Colonic mucosa (tissue), 4 donors: ENCODE data around the gene HSD17B8. TPM values are rescaled to one million over a fixed set of nuclear protein-coding genes. Genes with fewer than 3 reads are reported as not detected.
"Not testable (repeated sequence)": the region's sequence is repeated elsewhere in the genome, so short reads cannot be mapped to it uniquely, and the experiment has no call there.

Experiments used
- DNase-seq: peaks from one replicate; pipeline ENCODE4 v3.0.0-alpha.2; 2020
- H3K27ac ChIP-seq: fragments of 200-600 bp; one replicate; pipeline ENCODE4 v1.8.0; 2021
- H3K27me3 ChIP-seq: fragments of 200-600 bp; one replicate; pipeline ENCODE4 v1.8.0; 2021
- H3K36me3 ChIP-seq: fragments of 200-600 bp; one replicate; pipeline ENCODE4 v1.8.0; 2021
- H3K4me1 ChIP-seq: fragments of 200-600 bp; one replicate; pipeline ENCODE4 v1.8.0; 2021; ENCODE audit warnings: mild to moderate bottlenecking
- H3K4me3 ChIP-seq: fragments of 200-600 bp; one replicate; pipeline ENCODE4 v1.8.0; 2021
- H3K9ac ChIP-seq, 2 donors: one replicate each; pipeline ENCODE4 v1.7.0; 2013; ENCODE audit warnings: control low read depth in 2 of 2, low read depth in 2 of 2, low read length in 2 of 2
- H3K9me3 ChIP-seq: fragments of 200-600 bp; one replicate; pipeline ENCODE4 v1.8.0; 2021
- intact Hi-C: fragments of 100-400 bp; cut with DNase I; formaldehyde crosslinking; loops from one replicate; pipeline ENCODE4 v1.14.1; 2022
- total RNA-seq, 2 donors: library from RNA; stranded (reverse); fragmentation: NEBNext Ultra II Directional in 1 of 2; extraction: Animal tissue kit (Norgen Biotek cat#: 25700) in 1 of 2; gene quantifications; one replicate each; pipeline ENCODE4 v1.2.1, GENCODE V29; 2021
- TF ChIP-seq, protein P1 (sequence below): fragments of 200-600 bp; IDR thresholded peaks from one replicate; pipeline ENCODE4 v1.8.0; 2022; ENCODE audit warnings: antibody characterized with exemption, mild to moderate bottlenecking
- donor health status: healthy.
- donor health status: DM: no; HTN: no; CAD: no.
- donor health status: DM: no; HTN: no; CAD: no.

Gene HSD17B8
- total RNA-seq, 2 donors from 2014 or later, result 13.0 to 23.7 TPM

DNA sequence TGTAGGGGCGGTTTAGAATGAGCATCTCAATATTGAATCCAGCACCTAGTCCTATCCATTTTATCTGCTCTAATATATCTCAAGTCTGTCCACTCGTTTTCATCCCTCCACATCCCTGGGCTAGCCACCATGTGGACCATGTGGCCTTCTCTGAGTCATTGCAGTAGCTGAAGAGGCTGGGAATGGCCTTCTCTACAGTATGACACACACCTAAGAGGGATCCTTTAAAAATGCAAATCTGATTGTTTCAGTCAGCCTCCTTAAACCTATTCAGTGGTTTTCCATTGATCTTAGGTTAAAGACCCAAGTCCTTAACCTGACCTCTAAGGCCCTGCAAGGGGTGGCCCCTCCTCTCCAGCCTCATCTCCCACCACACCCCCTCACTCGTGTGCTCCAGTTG, 13.2 kb downstream of the HSD17B8 start:
- Histone ChIP-seq H3K4me3 (no peak overlapping the region), H3K4me1 (no peaks in the 10 kb centered on the region), H3K9me3 (no peaks in the 10 kb centered on the region), H3K36me3 (no peaks in the 10 kb centered on the region), H3K27me3 (no peaks in the 10 kb centered on the region), H3K9ac (no peak overlapping the region), H3K27ac (no peak overlapping the region)
- TF ChIP-seq, protein P1, sequence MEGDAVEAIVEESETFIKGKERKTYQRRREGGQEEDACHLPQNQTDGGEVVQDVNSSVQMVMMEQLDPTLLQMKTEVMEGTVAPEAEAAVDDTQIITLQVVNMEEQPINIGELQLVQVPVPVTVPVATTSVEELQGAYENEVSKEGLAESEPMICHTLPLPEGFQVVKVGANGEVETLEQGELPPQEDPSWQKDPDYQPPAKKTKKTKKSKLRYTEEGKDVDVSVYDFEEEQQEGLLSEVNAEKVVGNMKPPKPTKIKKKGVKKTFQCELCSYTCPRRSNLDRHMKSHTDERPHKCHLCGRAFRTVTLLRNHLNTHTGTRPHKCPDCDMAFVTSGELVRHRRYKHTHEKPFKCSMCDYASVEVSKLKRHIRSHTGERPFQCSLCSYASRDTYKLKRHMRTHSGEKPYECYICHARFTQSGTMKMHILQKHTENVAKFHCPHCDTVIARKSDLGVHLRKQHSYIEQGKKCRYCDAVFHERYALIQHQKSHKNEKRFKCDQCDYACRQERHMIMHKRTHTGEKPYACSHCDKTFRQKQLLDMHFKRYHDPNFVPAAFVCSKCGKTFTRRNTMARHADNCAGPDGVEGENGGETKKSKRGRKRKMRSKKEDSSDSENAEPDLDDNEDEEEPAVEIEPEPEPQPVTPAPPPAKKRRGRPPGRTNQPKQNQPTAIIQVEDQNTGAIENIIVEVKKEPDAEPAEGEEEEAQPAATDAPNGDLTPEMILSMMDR, result no peak
- DNase-seq, result no peak
- intact Hi-C loops, result no loop called here

DNA sequence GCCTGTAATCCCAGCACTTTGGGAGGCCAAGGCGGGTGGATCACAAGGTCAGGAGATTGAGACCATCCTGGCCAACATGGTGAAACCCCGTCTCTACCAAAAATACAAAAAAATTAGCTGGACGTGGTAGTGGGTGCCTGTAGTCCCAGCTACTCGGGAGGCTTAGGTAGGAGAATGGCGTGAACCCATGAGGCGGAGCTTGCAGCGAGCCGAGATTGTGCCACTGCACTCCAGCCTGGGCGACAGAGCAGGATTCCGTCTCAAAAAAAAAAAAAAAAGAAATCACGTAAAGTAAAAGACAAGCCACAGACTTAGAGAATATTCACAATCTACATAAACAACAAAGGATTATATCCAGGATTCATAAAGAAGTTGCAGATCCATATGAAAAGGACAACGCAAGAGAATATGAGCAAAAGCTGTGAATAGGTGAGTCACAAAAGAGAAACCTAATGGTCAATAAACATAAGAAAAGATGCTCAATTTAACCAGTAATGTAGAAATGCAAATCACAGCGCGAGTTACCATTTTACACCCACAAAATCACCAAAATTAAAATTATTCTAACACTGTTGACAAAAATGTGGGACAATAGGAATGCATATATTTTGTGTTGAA, 22.2 kb downstream of the HSD17B8 start:
- H3K4me1 ChIP-seq, H3K27me3 ChIP-seq, H3K27ac ChIP-seq, H3K4me3 ChIP-seq, H3K36me3 ChIP-seq, H3K9ac ChIP-seq, intact Hi-C loops, DNase-seq, H3K9me3 ChIP-seq: not testable (repeated sequence)

DNA sequence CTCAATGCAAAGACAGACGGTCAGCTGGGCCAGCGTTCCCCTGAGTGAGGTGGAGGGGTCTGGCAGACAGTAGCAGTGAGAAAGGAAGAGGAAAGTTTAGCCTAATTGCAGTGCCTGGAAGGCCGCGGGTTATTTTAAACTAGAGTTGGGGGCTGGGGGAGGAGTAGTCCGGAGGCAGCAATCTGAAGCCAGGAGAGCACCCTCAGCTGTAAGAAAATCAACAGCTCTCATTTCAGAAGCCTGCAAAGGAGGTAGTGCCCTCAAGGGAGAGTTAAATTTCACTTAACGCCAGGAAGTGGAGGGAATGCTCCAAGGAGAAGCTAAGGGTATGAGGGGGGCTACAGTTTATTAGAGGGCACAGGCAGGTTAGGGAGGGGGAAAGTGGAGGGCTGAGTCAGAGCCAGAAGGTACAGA, 30.8 kb downstream of the HSD17B8 start:
- Histone ChIP-seq H3K9me3 (no peaks in the 10 kb centered on the region), H3K9ac (no peak overlapping the region), H3K27me3 (no peaks in the 10 kb centered on the region), H3K4me3 (no peak overlapping the region), H3K36me3 (no peaks in the 10 kb centered on the region), H3K27ac (no peak overlapping the region), H3K4me1 (no peaks in the 10 kb centered on the region)
- intact Hi-C loops, result no loop called here
- TF ChIP-seq, protein P1, result no peak
- no peak for DNase-seq

DNA sequence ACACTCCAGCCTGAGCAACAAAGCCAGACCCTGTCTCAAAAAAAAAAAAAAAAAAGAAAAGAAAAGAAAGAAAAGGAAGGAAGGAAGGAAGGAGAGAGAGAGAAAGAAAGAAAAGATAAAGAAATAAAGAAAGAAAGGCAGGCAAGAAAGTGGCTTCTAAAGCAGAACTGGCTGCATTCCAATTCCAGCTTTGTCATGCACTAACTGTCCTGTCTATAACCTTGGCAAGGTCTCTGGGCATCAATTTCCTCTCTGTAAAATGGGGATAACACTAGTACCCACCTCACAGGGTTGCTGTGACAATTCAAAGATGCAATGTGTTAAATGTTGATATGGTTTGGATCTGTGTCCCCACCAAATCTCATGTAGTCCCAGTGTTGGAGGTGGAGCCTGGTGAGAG, 31.9 kb downstream of the HSD17B8 start:
- intact Hi-C loops, result no loop called here
- no peak for DNase-seq
- H3K27ac ChIP-seq, result no peak overlapping the region
- H3K9me3 ChIP-seq, result no peaks in the 10 kb centered on the region
- no peak overlapping the region for H3K9ac ChIP-seq
- H3K4me3 ChIP-seq, result no peak overlapping the region
- no peaks in the 10 kb centered on the region for H3K36me3 ChIP-seq
- H3K4me1 ChIP-seq, result no peaks in the 10 kb centered on the region
- TF ChIP-seq, protein P1, result no peak
- H3K27me3 ChIP-seq, result no peaks in the 10 kb centered on the region

DNA sequence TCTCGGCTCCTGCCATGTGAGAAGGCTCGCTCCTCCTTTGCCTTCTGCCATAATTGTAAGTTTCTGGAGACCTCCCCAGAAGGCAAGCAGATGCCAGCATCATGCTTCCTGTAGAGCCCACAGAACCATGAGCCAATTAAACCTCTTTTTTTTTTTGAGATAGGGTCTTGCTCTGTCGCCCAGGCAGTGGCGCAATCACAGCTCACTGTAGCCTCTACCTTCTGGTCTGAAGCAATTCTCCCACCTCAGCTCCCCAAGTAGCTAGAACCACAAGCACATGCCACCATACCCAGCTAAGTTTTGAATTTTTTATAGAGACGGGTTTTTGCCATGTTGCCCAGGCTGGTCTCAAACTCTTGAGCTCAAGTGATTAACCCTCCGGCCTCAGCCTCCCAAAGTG, 32.4 kb downstream of the HSD17B8 start:
- TF ChIP-seq, protein P1, result no peak
- no peaks in the 10 kb centered on the region for H3K36me3 ChIP-seq
- intact Hi-C loops, result no loop called here
- H3K27me3 ChIP-seq, result no peaks in the 10 kb centered on the region
- DNase-seq, result no peak
- H3K4me3 ChIP-seq, result no peak overlapping the region
- H3K9ac ChIP-seq, result no peak overlapping the region
- no peak overlapping the region for H3K27ac ChIP-seq
- no peaks in the 10 kb centered on the region for H3K4me1 ChIP-seq
- no peaks in the 10 kb centered on the region for H3K9me3 ChIP-seq

DNA sequence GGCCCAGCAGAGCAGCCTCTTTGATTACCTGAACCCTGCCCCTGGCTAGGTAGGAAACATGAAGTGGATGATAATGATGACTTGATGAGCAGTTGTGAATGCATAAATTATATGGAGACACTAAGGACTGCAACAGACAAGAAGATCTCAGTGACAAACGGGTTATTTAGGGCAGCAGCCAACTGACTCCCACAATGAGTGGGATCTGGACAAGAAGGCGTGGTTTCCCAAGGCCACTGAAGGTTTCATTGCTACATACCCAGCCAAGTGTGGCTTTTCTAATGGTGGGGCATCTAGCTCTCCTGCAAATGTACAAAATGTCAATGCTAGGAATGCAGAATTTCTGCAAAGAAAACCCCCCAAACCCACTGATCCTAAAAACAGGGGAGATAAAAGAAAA, 33.3 kb downstream of the HSD17B8 start:
- intact Hi-C loops, result no loop called here
- no peaks in the 10 kb centered on the region for H3K27me3 ChIP-seq

More for the DNA sequence above, 33.3 kb downstream of the HSD17B8 start:
- Histone ChIP-seq H3K4me1 (no peaks in the 10 kb centered on the region), H3K4me3 (no peak overlapping the region), H3K9ac (no peak overlapping the region), H3K27ac (no peak overlapping the region), H3K36me3 (no peaks in the 10 kb centered on the region), H3K9me3 (no peaks in the 10 kb centered on the region)
- TF ChIP-seq, protein P1, result no peak
- no peak for DNase-seq
